SJSA1 (cell line): ENCODE results near the gene PROSER1. TPM values are rescaled to one million over a fixed set of nuclear protein-coding genes. Genes with fewer than 3 reads are reported as not detected.
A peak's percentile ranks its signal among the peaks of the same experiment; 100 is the strongest.
"Not testable (repeated sequence)": the region's sequence is repeated elsewhere in the genome, so short reads cannot be mapped to it uniquely, and the experiment has no call there.

Experiments used
- DNase-seq, 2 experiments: peaks; one replicate each; pipeline ENCODE4 v3.0.0-alpha.2; 2015 to 2020; ENCODE audit warnings: low spot score in 2 of 2, low read depth in 1 of 2
- H3K27ac ChIP-seq: fragments of 250-450 bp; sonication (Bioruptor Pico); 2 replicates; pipeline ENCODE4 v1.5.1; 2020; ENCODE audit warnings: mild to moderate bottlenecking, moderate library complexity
- H3K27me3 ChIP-seq: fragments of 250-450 bp; sonication (Bioruptor Pico); replicated peaks from 2 replicates; pipeline ENCODE4 v1.5.1; 2020; ENCODE audit warnings: mild to moderate bottlenecking, moderate library complexity
- H3K36me3 ChIP-seq: fragments of 250-450 bp; sonication (Bioruptor Pico); 2 replicates; pipeline ENCODE4 v1.5.1; 2020; ENCODE audit warnings: mild to moderate bottlenecking
- H3K4me1 ChIP-seq: fragments of 250-450 bp; sonication (Bioruptor Pico); replicated peaks from 2 replicates; pipeline ENCODE4 v1.6.1; 2021; ENCODE audit warnings: mild to moderate bottlenecking
- H3K4me3 ChIP-seq: fragments of 250-450 bp; sonication (Bioruptor Pico); 2 replicates; pipeline ENCODE4 v1.5.1; 2020; ENCODE audit warnings: mild to moderate bottlenecking
- H3K9me3 ChIP-seq: fragments of 250-450 bp; sonication (Bioruptor Pico); replicated peaks from 2 replicates; pipeline ENCODE4 v1.5.1; 2020; ENCODE audit warnings: mild to moderate bottlenecking
- total RNA-seq: library from RNA; depleted of rRNA; stranded (reverse); fragments of >200 nt; shearing (Covaris generic); gene quantifications from 2 replicates; pipeline ENCODE4 v1.2.3, GENCODE V29; 2014; rRNA removed

PROSER1 gene
- 3.1 and 13.0 TPM in 2 replicates for total RNA-seq

DNA sequence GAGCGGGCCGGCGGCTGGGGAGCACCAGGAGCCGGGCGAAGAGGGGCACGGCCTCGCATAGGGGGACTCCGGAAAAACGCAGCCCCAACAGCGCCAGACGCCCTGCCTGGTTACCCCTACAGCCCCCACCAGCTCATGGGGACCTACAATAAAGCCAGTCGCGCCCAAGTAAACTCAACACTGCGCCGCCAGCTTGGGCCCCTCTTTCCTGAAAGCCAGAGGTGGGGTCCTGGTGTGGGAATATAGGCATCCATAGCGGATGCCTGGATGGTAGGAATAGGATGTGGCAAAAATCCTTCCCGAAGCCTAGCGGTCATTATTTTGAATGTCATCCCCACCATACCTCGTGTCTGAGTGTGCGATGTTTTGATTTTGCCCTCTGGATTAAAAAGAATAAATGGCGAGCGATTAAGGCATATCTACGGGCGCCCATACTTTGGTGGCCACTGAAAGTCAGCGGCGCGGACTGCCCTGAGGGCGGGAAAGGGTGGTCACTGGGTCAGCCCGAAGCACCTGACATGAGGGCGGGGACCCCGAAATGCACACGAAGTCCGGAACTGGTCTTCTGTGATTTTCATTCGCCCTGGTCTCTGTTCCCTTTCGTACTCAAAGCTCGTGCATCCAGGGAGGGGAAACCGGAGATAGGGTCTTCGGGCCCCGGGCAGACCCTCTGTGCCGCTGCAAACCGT, at the start of gene PROSER1, which contains the start of gene NHLRC3:
PROSER1 (minus strand) TSS at position 210 of the 689 bp plus-strand sequence. CDS start 847 bp downstream, outside the sequence.
NHLRC3 (plus strand) TSS at position 577 of the 689 bp plus-strand sequence. CDS start 184 bp downstream, outside the sequence.
- Histone ChIP-seq H3K4me3 (peak within 1 kb of the TSS; percentile 81), H3K36me3 (no peaks in the 10 kb centered on the region), H3K27me3 (no peaks in the 10 kb centered on the region), H3K9me3 (no peaks in the 10 kb centered on the region), H3K27ac (peak within 1 kb of the TSS; percentile 42), H3K4me1 (peaks cover 7% of the 10 kb centered on the region; the same call in 1 of the 2 replicates)
- DNase-seq = peak; percentile 85 to 95

DNA sequence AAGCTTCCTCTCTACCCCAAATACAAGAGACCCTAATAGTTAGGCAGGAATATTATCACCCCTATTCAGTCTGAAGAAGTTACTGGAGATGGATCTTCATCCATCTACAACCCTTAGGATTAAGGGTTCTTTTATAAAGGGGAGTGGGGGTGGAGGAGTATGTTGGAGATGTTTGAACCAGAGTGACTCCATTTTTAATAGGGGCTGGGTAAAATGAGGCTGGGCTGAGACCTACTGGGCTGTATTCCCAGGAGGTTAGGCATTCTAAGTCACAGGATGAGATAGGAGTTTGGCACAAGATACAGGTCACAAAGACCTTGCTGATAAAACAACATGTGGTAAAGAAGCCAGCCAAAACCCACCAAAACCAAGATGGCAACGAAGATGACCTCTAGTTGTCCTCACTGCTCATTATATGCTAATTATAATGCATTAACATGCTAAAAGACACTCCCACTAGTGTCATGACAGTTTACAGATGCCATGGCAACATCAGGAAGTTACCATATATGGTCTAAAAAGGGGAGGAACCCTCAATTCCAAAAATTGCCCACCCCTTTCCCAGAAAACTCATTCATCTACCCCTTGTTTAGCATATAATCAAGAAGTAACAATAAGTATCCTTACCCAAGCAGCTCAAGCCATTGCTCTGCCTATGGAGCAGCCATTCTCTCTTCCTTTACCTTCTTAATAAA, 48.5 kb upstream of the PROSER1 start:
- H3K27ac ChIP-seq, DNase-seq, H3K9me3 ChIP-seq, H3K36me3 ChIP-seq, H3K4me3 ChIP-seq, H3K27me3 ChIP-seq, H3K4me1 ChIP-seq: not testable (repeated sequence)

DNA sequence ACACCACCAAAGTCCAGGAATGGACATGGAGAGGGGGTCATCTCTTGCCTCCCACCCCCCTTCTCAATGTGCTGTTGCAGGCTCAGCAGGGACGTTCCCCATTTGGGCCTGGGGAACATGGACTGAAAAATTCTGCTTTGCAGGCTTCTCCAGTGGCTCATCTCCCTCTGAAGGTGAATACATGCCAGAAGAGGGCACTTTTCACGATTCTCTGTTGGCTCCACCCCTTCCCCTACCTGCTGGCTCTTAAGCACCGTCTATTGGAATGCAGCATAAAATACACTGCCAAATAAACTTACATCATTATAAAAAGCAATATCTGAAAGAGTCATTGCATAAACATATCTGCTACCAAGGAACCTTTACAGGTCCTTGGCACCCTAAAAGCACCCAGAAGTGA, 36.1 kb upstream of the PROSER1 start:
- Histone ChIP-seq H3K36me3 (no peaks in the 10 kb centered on the region), H3K27ac (no peak overlapping the region), H3K27me3 (peaks cover 4% of the 10 kb centered on the region; the same call in 1 of the 2 replicates), H3K9me3 (no peaks in the 10 kb centered on the region), H3K4me3 (no peak overlapping the region), H3K4me1 (no peaks in the 10 kb centered on the region)
- no peak for DNase-seq

DNA sequence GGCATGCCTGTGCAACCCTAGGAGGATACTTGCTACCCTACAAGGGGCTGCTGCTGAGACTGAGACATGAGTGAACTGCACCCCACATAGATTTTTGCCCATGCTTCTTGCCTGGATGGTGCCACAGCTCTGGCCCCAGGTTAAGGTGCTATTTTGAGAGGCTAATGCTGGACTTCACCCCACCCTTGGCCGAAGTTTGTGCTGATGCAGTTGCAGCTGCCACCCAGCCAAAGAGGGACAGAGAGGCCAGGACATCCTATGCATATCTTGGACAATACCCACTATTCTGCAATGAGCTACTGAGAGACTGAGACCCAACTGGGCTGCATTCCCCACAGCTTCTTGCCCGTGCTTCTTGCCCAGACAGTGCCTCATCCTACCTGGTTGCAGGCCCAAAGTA, 35.0 kb upstream of the PROSER1 start:
- no peak overlapping the region for H3K4me3 ChIP-seq
- no peak for DNase-seq
- H3K9me3 ChIP-seq = no peaks in the 10 kb centered on the region
- peaks cover 4% of the 10 kb centered on the region; the same call in 1 of the 2 replicates for H3K27me3 ChIP-seq
- no peak overlapping the region for H3K27ac ChIP-seq
- no peaks in the 10 kb centered on the region for H3K4me1 ChIP-seq
- H3K36me3 ChIP-seq = no peaks in the 10 kb centered on the region

DNA sequence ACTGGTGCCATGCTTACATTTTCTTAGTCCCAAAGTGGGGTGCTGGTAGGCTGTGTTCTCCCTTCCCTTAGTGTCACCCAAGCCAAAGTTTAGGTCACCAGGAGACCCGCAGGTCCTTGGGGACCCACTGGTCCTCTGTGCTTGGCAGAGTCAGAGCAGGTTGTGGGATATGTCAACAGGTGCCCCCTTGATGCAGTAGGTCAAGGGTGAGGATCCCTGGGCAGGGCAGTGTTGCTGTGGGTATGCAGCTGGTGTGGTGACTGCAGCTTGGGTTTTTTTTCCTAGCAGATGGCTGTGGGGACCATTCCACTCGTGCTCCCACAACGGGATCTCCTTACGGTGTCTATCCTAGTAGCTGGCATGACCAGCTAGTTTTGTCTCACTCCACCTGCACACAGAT, 24.1 kb upstream of the PROSER1 start:
- no peak for DNase-seq
- no peaks in the 10 kb centered on the region for H3K9me3 ChIP-seq
- no peak overlapping the region for H3K27ac ChIP-seq
- no peaks in the 10 kb centered on the region for H3K4me1 ChIP-seq
- H3K27me3 ChIP-seq = no peaks in the 10 kb centered on the region
- H3K4me3 ChIP-seq = no peak overlapping the region
- no peaks in the 10 kb centered on the region for H3K36me3 ChIP-seq

DNA sequence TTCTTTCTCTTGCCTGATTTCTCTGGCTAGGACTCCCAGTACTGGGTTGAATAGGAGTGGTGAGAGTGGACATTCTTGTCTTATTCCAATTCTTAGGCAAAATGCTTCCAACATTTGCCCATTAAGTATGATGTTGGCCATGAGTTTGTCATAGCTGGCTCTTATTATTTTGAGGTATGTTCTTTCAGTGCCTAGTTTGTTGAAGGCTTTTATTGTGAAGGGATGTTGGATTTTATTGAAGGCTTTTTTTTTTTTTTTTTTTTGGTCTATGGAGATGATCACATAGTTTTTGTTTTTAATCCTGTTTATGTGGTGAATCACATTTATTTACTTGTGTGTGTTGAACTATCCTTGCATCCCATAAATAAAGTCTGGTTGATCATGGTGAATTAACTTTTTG, 20.2 kb upstream of the PROSER1 start:
- Histone ChIP-seq H3K27ac (no peak overlapping the region), H3K4me3 (no peak overlapping the region), H3K36me3 (no peaks in the 10 kb centered on the region), H3K4me1 (no peaks in the 10 kb centered on the region), H3K9me3 (no peaks in the 10 kb centered on the region), H3K27me3 (no peaks in the 10 kb centered on the region)
- DNase-seq = no peak

DNA sequence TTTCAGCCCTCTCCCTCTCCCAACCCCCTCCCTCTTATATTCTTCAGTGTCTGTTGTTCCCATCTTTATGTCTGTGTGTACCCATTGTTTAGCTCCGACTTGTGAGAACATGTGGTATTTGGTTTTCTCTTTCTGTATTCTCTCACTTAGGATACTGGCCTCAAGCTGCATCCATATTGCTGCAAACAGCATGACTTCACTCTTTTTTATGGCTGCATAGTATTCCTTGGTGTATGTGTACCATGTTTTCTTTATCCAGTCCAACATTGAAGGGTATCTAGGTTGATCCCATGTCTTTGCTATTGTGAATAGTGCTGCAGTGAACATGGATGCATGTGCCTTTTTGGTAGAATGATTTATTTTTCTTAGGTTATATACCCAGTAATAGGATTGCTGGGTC, 18.1 kb upstream of the PROSER1 start:
- Histone ChIP-seq H3K27ac (no peak overlapping the region), H3K4me3 (no peak overlapping the region), H3K36me3 (no peaks in the 10 kb centered on the region), H3K9me3 (no peaks in the 10 kb centered on the region), H3K27me3 (no peaks in the 10 kb centered on the region), H3K4me1 (no peaks in the 10 kb centered on the region)
- no peak for DNase-seq

DNA sequence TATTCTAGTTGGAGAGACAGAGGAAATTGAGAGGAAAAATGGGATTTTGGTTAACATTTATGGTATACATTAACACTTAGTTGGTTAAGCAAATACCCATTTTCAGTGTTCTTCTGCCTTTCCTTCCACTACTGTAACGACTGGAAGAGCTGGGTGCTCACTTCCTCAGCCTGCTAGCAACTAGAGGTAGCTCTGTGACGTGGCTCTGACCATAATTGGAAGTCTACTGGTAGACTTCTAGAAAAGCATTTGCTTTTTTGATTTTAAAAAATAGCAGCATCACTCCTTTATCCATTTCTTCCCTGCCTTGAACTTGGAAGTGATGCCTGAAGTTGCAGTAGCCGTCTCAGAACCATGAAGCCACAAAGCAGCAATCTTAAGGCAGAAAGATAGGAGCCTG, 16.2 kb upstream of the PROSER1 start:
- H3K36me3 ChIP-seq = no peaks in the 10 kb centered on the region
- no peak for DNase-seq
- H3K9me3 ChIP-seq = no peaks in the 10 kb centered on the region
- H3K27me3 ChIP-seq = no peaks in the 10 kb centered on the region
- no peak overlapping the region for H3K4me3 ChIP-seq
- H3K27ac ChIP-seq = no peak overlapping the region
- H3K4me1 ChIP-seq = no peaks in the 10 kb centered on the region

DNA sequence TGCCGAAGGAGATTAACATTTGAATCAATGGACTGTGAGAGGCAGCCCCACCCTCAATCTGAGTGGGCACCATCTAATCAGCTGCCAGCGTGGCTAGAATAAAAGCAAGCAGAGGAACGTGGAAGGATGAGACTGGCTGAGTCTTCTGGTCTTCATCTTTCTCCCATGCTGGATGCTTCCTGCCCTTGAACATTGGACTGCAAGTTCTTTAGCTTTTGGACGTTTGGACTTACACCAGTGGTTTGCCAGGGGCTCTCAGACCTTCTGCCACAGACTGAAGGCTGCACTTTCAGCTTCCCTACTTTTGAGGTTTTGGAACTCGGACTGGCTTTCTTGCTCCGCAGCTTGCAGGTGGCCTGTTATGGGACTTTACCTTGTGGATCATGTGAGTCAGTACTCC, 15.1 kb upstream of the PROSER1 start:
- Histone ChIP-seq H3K4me3 (no peak overlapping the region), H3K27me3 (no peaks in the 10 kb centered on the region), H3K36me3 (no peaks in the 10 kb centered on the region), H3K27ac (no peak overlapping the region), H3K9me3 (no peaks in the 10 kb centered on the region), H3K4me1 (no peaks in the 10 kb centered on the region)
- DNase-seq = no peak

DNA sequence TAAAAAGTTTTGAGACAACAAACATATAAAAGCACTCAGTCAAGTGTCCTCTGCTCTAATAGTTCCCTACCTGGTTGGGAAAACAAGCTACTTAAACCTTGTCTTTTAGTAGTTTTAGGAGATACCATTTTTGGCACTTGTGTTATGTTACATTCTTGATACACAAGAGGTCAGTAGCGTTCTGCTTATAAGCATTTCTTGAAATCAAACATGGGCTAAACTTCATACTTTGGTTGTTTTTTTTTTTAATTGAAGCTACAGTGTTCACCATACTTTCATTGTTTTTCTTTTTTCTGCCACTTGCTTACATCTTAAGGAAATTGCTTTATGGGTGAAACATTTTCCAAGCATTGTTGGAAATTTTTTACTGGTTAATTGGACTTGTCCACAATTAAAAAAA, 13.3 kb upstream of the PROSER1 start:
- Histone ChIP-seq H3K27ac (no peak overlapping the region), H3K36me3 (no peaks in the 10 kb centered on the region), H3K4me3 (no peak overlapping the region), H3K4me1 (no peaks in the 10 kb centered on the region), H3K27me3 (no peaks in the 10 kb centered on the region), H3K9me3 (no peaks in the 10 kb centered on the region)
- peak in 1 of 2 experiments; percentile 5 for DNase-seq

DNA sequence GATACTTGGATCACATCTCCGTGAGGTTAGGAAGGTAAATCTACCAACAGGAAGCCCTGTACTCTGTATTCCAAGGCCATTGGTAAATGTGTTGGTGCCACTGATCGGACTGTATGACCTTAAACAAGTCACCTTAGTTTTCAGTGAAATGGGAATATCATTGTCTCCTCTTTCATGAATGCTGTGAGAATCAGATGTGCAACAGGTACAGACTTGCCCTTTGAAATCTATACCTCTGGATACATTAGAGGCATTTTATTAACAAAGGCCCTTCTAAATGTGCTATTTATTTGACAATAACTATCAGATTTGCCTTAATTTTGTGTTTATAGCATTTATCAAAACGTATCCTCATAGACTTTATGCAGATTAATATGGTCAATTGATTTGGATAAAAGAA, 11.4 kb upstream of the PROSER1 start:
- no peak overlapping the region for H3K27ac ChIP-seq
- H3K27me3 ChIP-seq = no peaks in the 10 kb centered on the region
- no peaks in the 10 kb centered on the region for H3K36me3 ChIP-seq
- H3K4me3 ChIP-seq = no peak overlapping the region
- H3K9me3 ChIP-seq = no peaks in the 10 kb centered on the region
- no peaks in the 10 kb centered on the region for H3K4me1 ChIP-seq
- DNase-seq = no peak

DNA sequence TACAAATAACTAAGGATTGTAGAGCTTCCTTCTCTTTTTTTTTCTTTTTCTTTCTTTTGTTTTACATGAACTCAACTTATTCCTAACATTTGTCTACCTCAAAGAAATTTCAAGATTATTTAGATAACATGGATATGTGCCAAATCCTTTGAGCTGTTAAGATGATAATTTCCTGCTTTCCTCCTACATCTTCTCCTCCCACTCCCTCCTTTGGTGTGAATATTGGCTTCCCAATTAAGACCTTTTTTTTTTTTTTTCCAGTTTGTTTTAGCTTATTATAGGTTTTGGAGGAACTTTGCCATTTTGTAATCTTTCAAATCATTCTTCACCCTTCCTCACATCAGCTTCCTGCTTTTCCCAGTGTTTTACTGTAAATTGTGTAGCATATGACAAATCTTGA, 10.9 kb upstream of the PROSER1 start:
- Histone ChIP-seq H3K36me3 (no peaks in the 10 kb centered on the region), H3K27ac (no peak overlapping the region), H3K9me3 (no peaks in the 10 kb centered on the region), H3K4me1 (no peaks in the 10 kb centered on the region), H3K27me3 (no peaks in the 10 kb centered on the region), H3K4me3 (no peak overlapping the region)
- DNase-seq = no peak

DNA sequence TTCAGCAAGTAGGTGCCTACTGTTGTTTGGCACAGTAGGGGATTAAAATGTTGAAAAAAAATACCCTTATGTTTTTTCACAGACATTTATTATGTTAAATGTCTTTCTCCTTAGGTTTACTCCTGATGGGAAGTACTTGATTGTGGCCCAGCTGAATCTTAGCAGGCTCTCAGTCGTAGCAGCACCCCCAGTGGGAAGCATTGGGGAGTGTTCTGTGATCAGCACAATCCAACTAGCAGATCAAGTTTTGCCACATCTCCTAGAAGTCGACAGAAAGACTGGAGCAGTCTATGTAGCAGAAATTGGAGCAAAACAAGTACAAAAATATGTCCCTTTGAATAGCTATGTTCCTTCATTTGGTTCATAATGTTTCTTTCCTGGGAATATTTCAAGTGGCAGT, 9.7 kb upstream of the PROSER1 start:
- no peak overlapping the region for H3K27ac ChIP-seq
- no peak for DNase-seq
- H3K9me3 ChIP-seq = no peaks in the 10 kb centered on the region
- no peaks in the 10 kb centered on the region for H3K4me1 ChIP-seq
- no peaks in the 10 kb centered on the region for H3K27me3 ChIP-seq
- H3K4me3 ChIP-seq = no peak overlapping the region
- no peaks in the 10 kb centered on the region for H3K36me3 ChIP-seq

DNA sequence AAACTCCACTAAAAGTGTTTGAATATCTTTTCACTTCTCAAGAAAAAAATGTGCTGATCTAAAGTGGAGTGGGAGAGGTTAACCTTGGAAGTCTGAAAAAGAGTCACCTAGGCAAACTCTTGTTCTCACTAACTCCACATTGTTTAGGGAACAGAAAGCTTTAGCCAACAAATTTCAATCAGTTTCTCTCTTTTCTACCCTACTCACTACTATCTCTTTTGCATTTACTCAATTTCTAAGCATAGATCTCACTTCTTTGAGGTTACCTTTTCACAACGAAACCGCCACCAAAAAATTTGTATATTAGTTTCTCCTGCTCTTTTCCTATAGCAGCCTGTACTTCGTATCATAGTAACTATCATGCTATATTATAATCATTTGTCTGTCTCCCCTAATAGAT, 6.6 kb upstream of the PROSER1 start:
- H3K36me3 ChIP-seq = no peaks in the 10 kb centered on the region

More for the DNA sequence above, 6.6 kb upstream of the PROSER1 start:
- H3K4me1 ChIP-seq = no peaks in the 10 kb centered on the region
- DNase-seq = no peak
- no peaks in the 10 kb centered on the region for H3K27me3 ChIP-seq
- H3K27ac ChIP-seq = no peak overlapping the region
- H3K4me3 ChIP-seq = no peak overlapping the region
- no peaks in the 10 kb centered on the region for H3K9me3 ChIP-seq
